GM10266 (cell line): ENCODE data around the gene TMEM143.
"Not testable (repeated sequence)": the region's sequence is repeated elsewhere in the genome, so short reads cannot be mapped to it uniquely, and the experiment has no call there.

Experiments used
- DNase-seq: peaks from one replicate; pipeline ENCODE4 v3.0.0; 2012; ENCODE audit errors: extremely low spot score
- CTCF ChIP-seq: IDR thresholded peaks from 2 replicates; pipeline ENCODE4 v1.5.1; 2012; ENCODE audit warnings: mild to moderate bottlenecking, low read depth; ENCODE audit not compliant: control insufficient read depth, insufficient read depth; ENCODE audit errors: missing control alignments

TMEM143 gene

GRCh38 chr19:48301886-48302599 lies 61.7 kb downstream of the TMEM143 start:
- DNase-seq, result no peak
- TF ChIP-seq CTCF, result no peak

DNA sequence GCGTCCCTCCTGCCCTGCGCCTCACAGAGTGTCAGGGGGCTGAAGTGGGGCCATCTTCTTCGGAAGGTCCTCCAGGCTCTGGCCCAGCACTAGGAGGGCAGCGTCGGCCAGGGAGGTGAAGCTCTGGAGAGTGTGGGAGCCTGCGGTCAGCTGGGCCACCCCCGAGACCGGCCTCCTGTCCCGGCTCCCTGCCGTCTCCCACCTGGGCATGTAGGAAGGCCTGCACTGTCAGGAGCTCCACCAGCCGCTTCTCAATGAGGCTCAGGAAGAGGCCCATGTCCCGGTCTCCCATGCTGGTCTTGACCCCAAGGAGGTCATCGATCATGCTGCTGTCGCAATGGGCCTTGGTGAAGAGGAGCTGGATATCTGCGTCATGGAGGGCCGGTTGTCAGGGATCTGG lies 65.8 kb downstream of the TMEM143 start:
- no peak for TF ChIP-seq CTCF
- no peak for DNase-seq

DNA sequence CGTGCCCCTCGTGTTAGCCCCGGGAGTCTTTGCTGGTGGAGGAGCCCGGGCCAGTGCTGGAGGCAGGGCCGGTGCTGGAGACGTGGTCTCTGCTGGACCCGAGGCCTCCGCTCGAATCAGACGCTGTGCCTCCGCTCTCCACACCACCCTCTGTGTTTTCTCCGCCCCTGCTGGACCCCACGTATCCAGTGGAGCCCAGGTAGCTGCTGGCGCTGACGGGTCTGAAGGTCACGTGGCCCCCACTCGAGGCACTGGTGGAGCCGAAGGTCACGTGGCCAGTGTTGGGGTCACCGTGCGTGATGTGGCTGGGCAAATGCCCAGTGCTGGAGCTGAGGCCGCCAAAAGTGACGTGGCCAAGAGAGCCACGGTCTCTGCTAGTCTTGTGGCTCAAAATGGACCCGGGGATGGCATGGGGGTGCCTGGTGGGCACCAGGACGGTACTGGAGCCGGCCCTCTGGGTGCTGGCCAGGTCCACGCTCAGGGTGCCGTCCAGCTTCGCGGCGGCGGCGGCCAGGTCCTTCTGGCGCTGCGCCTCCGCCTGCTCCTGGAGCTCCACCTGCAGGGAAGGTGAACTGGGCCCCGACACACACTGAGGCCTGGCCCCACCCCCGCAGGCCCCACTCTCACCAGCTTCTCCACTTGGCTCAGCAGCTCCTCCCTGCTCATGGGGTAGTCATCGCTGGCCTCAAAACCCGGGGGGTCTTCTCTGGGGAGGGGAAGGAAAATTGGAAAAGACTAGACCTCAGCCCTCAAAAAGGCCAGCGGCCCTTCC lies 66.6 kb downstream of the TMEM143 start:
- no peak for TF ChIP-seq CTCF
- no peak for DNase-seq

GRCh38 chr19:48295458-48295857 lies 68.3 kb downstream of the TMEM143 start:
- no peak for DNase-seq
- TF ChIP-seq CTCF, result no peak

GRCh38 chr19:48292798-48293197 lies 70.9 kb downstream of the TMEM143 start:
- no peak for TF ChIP-seq CTCF
- DNase-seq, result no peak

GRCh38 chr19:48291489-48291815 lies 72.3 kb downstream of the TMEM143 start:
- not testable (repeated sequence) for DNase-seq

DNA sequence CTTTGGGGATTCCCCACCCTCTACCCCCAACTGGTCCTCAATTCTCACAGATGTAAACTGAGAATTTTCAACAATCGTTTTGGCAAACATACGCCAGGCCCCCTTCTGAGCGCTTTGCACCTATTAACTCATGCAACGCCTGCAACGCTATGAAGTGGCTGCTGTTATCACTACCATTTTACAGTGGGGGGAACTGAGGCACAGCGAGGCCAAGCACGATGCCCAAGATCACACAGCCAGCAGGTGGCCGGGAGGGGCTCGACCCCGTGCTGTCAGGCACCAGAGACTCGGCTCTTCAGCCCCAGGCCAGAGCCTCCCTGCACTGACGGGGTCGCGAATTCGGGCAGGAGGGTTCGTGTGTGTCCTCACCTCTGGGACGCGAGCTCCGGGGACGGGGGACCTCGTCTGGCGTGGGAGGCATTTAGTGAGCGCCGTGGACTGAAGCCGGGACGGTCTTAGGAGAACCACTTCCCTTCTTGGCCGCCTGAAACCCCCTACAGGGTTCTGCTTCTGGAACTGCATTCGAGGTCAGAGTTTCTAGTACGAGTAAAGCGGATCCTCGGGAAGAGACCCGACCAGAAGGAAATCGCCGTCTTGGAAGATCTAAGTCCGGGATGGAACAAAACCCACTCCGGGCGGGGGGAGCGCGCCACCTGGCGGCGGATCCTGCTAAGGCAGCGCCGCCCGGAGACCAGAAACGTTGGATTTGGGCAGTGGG lies 72.8 kb downstream of the TMEM143 start:
- peak; percentile 68 for DNase-seq
- TF ChIP-seq CTCF, result peak; percentile 87
